ENCODE measurements around the gene CADPS2.

The CADPS2 gene

GRCh38 chr7:122886357-122887081, at the start of gene CADPS2:
Gene CADPS2 (minus strand): TSS chr7:122886460. CDS start chr7:122886337, 123 bp downstream.
- no peak for DNase-seq (ENCODE audit: low read depth in 2 of 3, low spot score in 1 of 3)

- DNase-seq (ENCODE audit: low read depth in 2 of 3, low spot score in 1 of 3): no peak
Observed at GRCh38 chr7:122935620-122936019, 49.4 kb upstream of the CADPS2 start.

- no peak for DNase-seq (ENCODE audit: low read depth in 2 of 3, low spot score in 1 of 3)
Observed at GRCh38 chr7:122919643-122920181, 33.5 kb upstream of the CADPS2 start.

- no peak for DNase-seq (ENCODE audit: low read depth in 2 of 3, low spot score in 1 of 3)
Observed at GRCh38 chr7:122914812-122915211, 28.6 kb upstream of the CADPS2 start.

- no peak for DNase-seq (ENCODE audit: low read depth in 2 of 3, low spot score in 1 of 3)
Observed at GRCh38 chr7:122913608-122914007, 27.3 kb upstream of the CADPS2 start.

GRCh38 chr7:122902751-122903495, 16.7 kb upstream of the CADPS2 start:
- no peak for DNase-seq (ENCODE audit: low read depth in 2 of 3, low spot score in 1 of 3)

GRCh38 chr7:122901250-122901649, 15.0 kb upstream of the CADPS2 start:
- no peak for DNase-seq (ENCODE audit: low read depth in 2 of 3, low spot score in 1 of 3)

GRCh38 chr7:122896509-122896908, 10.2 kb upstream of the CADPS2 start:
- DNase-seq (ENCODE audit: low read depth in 2 of 3, low spot score in 1 of 3): no peak

GRCh38 chr7:122893486-122893885, 7.2 kb upstream of the CADPS2 start:
- DNase-seq (ENCODE audit: low read depth in 2 of 3, low spot score in 1 of 3): no peak

GRCh38 chr7:122889116-122889515, 2.9 kb upstream of the CADPS2 start:
- DNase-seq (ENCODE audit: low read depth in 2 of 3, low spot score in 1 of 3): no peak

GRCh38 chr7:122887848-122888247, 1.6 kb upstream of the CADPS2 start:
- no peak for DNase-seq (ENCODE audit: low read depth in 2 of 3, low spot score in 1 of 3)

GRCh38 chr7:122887198-122887597, 938 bp upstream of the CADPS2 start:
- no peak for DNase-seq (ENCODE audit: low read depth in 2 of 3, low spot score in 1 of 3)

GRCh38 chr7:122885583-122886356, 490 bp downstream of the CADPS2 start:
- no peak for DNase-seq (ENCODE audit: low read depth in 2 of 3, low spot score in 1 of 3)

GRCh38 chr7:122884186-122884585, 2.1 kb downstream of the CADPS2 start:
- DNase-seq (ENCODE audit: low read depth in 2 of 3, low spot score in 1 of 3): no peak

GRCh38 chr7:122883049-122883680, 3.1 kb downstream of the CADPS2 start:
- no peak for DNase-seq (ENCODE audit: low read depth in 2 of 3, low spot score in 1 of 3)

GRCh38 chr7:122881324-122881723, 4.9 kb downstream of the CADPS2 start:
- DNase-seq (ENCODE audit: low read depth in 2 of 3, low spot score in 1 of 3): no peak

- no peak for DNase-seq (ENCODE audit: low read depth in 2 of 3, low spot score in 1 of 3)
Observed at GRCh38 chr7:122869260-122869659, 17.0 kb downstream of the CADPS2 start.

- DNase-seq (ENCODE audit: low read depth in 2 of 3, low spot score in 1 of 3): no peak
Observed at GRCh38 chr7:122867471-122867980, 18.7 kb downstream of the CADPS2 start.

GRCh38 chr7:122864838-122865237, 21.4 kb downstream of the CADPS2 start:
- no peak for DNase-seq (ENCODE audit: low read depth in 2 of 3, low spot score in 1 of 3)

GRCh38 chr7:122864016-122864415, 22.2 kb downstream of the CADPS2 start:
- DNase-seq (ENCODE audit: low read depth in 2 of 3, low spot score in 1 of 3): no peak

GRCh38 chr7:122858320-122858719, 27.9 kb downstream of the CADPS2 start:
- no peak for DNase-seq (ENCODE audit: low read depth in 2 of 3, low spot score in 1 of 3)
